ENCODE results near the gene FBXO5. TPM values are rescaled to one million over a fixed set of nuclear protein-coding genes. Genes with fewer than 3 reads are reported as not detected.

Gene FBXO5
- total and polyA plus RNA-seq, 12 donors = 0.80 to 4.2 (median 1.4) TPM

DNA sequence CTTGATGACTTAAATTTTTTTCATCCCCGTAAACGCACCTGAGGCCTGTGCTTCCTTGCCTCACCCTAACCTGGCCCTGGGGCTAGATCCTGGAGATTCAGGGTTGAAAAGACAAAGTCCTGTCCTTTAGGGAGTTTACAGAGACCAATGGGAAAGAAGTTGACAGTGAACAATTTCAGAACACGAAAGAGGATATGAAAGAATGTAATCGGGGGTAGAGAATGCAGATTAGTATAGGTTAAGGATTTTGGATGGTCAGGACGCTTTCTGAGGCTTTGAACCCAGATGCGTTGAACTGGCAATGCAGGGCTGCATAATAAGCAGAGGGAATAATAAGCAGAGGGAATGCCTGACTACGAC is 1.7 kb upstream of the FBXO5 start:
- peak overlapping the region; percentile 82 to 97 (median 92) for H3K27ac ChIP-seq
- DNase-seq (no peak), ATAC-seq (no peak)
- H3K27me3 ChIP-seq = no peaks in the 10 kb centered on the region
- H3K9me3 ChIP-seq = no peaks in the 10 kb centered on the region
- intact Hi-C loops (cut with DNase I) = no loop called here
- WGBS, 2 donors = 10 to 16% methylated on average over 7 of the region's 7 CpGs
- peaks cover 0 to 11% (median 0%) of the 10 kb centered on the region in 9 donors for H3K36me3 ChIP-seq
- peaks cover 15 to 42% (median 27%) of the 10 kb centered on the region in 9 donors for H3K4me1 ChIP-seq
- H3K4me3 ChIP-seq = peak overlapping the region in 9 of 10 donors; percentile 56 to 98 (median 71)
- TF ChIP-seq, protein P1, sequence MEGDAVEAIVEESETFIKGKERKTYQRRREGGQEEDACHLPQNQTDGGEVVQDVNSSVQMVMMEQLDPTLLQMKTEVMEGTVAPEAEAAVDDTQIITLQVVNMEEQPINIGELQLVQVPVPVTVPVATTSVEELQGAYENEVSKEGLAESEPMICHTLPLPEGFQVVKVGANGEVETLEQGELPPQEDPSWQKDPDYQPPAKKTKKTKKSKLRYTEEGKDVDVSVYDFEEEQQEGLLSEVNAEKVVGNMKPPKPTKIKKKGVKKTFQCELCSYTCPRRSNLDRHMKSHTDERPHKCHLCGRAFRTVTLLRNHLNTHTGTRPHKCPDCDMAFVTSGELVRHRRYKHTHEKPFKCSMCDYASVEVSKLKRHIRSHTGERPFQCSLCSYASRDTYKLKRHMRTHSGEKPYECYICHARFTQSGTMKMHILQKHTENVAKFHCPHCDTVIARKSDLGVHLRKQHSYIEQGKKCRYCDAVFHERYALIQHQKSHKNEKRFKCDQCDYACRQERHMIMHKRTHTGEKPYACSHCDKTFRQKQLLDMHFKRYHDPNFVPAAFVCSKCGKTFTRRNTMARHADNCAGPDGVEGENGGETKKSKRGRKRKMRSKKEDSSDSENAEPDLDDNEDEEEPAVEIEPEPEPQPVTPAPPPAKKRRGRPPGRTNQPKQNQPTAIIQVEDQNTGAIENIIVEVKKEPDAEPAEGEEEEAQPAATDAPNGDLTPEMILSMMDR (IDR thresholded peaks at IDR 0.05) = no peak

DNA sequence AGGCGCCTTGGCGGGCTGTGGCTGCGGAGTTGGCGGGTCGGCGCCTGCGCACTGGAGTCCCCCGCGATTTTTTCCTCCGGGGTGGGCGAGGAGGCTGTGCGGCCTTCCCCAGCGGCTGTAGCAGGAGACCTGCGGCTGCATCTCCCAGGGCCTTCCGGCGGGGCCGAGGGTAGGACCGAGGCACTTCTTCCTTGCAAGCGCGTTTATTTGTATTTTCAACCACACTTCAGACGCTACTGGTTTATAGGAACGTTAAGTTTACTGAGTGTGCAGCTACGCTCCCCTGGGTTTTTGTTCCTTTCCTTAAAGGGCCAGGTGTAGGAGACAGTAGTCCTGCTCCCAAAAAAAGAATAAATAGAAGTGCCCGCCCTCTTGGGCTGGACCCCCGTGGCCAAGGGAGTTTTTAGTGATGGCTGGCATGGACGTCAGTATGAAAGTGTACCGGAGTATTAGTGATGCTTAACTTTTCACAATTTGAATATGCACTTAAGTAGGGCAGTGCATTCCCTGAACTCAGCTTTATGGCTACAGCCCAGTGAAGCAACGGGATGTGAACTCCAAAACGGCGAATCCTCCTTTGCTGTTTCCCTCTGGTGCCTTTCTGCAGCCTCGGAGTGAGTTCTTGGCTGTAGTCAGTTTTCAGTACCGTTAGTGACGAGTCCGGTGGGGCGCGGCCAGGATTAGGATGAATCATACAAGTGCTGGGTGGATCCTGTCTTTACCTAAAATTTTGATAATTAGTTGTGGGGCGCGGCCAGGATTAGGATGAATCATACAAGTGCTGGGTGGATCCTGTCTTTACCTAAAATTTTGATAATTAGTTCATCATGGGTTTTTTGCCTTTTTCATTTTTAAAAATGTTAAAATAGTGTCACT is 1.0 kb upstream of the FBXO5 start:
- Histone ChIP-seq H3K36me3 (peaks cover 0 to 11% (median 0%) of the 10 kb centered on the region in 9 donors), H3K4me1 (peaks cover 15 to 47% (median 27%) of the 10 kb centered on the region in 9 donors), H3K27me3 (no peaks in the 10 kb centered on the region), H3K4me3 (peak overlapping the region; percentile 48 to 98 (median 70)), H3K27ac (peak overlapping the region; percentile 82 to 97 (median 92)), H3K9me3 (no peaks in the 10 kb centered on the region)
- ATAC-seq (peak; percentile 1 to 58 (median 45)), DNase-seq (peak; percentile 79 to 97)
- intact Hi-C loops (cut with DNase I) = loop anchor here in 3 of 10 donors (1.0 to 2.0 kb wide), 2 partner anchors 18 to 19 kb away; partner anchors contain the start of gene MTRF1L (in 3 of the 3)
- TF ChIP-seq, protein P1 (IDR thresholded peaks at IDR 0.05) = no peak
- WGBS, 2 donors = 0 to 1% methylated on average over 38 of the region's 38 CpGs

DNA sequence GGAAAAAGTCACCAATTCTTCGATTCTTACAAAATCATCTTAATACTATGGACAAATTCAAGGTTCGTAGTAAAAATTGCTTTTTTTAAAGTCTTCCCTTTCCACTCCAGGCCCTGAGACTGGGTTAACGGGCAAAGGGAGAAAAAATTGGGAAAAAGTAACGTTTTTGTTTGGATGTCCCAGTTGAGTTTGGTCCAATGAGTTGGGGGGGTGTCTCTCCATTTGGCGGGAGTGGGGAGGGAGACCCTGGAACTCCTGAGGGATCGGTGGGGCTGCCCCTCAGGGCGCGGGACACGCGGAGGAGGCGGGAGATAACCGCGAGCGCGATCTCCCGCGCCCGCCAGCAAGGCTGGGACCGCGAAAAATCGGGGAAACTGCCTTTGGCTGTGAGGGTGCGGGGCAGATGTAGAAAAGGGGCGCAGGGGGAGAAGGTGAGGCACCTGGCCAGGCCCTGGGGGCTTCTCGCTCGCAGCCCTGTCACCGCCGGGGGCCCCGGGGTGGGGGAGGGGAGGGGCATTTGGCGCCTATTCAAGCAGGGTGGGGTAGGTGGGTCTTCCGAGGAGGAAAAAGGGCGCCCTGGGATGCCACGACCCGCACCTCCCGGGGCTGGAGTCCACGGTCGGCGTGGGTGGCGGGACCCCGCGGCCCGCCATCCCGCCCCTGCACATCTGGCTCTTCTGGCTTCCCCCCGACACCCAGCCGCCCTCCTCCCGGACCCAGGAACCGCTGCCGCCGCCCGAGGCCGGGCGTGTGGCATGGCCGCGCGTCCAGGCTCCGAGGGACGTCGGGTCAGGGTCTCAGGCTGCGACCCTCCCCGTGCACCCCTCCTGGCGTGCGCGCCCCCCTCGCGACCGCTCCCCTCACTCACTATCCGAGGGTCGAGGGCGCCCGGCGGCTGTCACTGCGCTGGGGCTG is 595 bp downstream of the FBXO5 start:
- peak overlapping the region in 1 of 10 donors; percentile 58 for H3K27ac ChIP-seq
- DNase-seq (peak; percentile 14 to 33), ATAC-seq (no peak)
- peaks cover 15 to 56% (median 27%) of the 10 kb centered on the region in 9 donors for H3K4me1 ChIP-seq
- H3K27me3 ChIP-seq = no peaks in the 10 kb centered on the region
- intact Hi-C loops (cut with DNase I) = loop anchor here in 1 of 10 donors (2.0 kb wide), 1 partner anchor 21 kb away; the partner anchor contains the start of gene MTRF1L
- H3K4me3 ChIP-seq = peak overlapping the region; percentile 52 to 98 (median 70)
- H3K9me3 ChIP-seq = no peaks in the 10 kb centered on the region
- H3K36me3 ChIP-seq = peaks cover 0 to 18% (median 0%) of the 10 kb centered on the region in 9 donors
- TF ChIP-seq, protein P1 (IDR thresholded peaks at IDR 0.05) = no peak
- WGBS, 2 donors = 4 to 6% methylated on average over 61 to 71 of the region's 71 CpGs

DNA sequence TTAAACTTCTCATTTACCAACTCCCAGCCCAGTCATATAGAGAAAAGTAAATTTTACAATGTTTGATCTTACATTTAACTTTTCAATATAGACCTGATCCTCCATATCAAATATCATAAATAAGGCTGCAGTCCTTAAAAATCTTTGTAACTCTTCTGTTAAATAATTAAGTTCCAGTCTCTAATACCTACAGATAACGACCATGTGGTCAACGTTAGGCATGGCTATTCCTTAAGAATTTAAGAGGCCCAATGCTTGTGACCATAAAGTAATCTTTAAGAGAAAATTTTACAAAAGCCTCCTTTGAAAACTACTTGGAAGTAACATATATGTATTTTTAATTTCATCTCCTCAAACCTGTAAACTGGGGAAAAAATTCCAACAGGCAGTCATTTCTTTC is 1.6 kb downstream of the FBXO5 start:
- Histone ChIP-seq H3K4me1 (peaks cover 15 to 66% (median 27%) of the 10 kb centered on the region in 9 donors), H3K4me3 (peak overlapping the region in 1 of 10 donors; percentile 72), H3K27ac (no peak overlapping the region), H3K9me3 (no peaks in the 10 kb centered on the region), H3K27me3 (no peaks in the 10 kb centered on the region), H3K36me3 (peaks cover 0 to 14% (median 0%) of the 10 kb centered on the region in 9 donors)
- TF ChIP-seq, protein P1 (IDR thresholded peaks at IDR 0.05) = no peak
- DNase-seq (no peak), ATAC-seq (no peak)
- intact Hi-C loops (cut with DNase I) = no loop called here
- 36 to 53% methylated on average over 2 of the region's 2 CpGs for WGBS, 2 donors
